ENCODE measurements around the gene GTF2A1. TPM values are rescaled to one million over a fixed set of nuclear protein-coding genes. Genes with fewer than 3 reads are reported as not detected.

Gene GTF2A1
- total RNA-seq, 1 donor from 2014 or later: 42.0 TPM

- TF ChIP-seq, protein P1, sequence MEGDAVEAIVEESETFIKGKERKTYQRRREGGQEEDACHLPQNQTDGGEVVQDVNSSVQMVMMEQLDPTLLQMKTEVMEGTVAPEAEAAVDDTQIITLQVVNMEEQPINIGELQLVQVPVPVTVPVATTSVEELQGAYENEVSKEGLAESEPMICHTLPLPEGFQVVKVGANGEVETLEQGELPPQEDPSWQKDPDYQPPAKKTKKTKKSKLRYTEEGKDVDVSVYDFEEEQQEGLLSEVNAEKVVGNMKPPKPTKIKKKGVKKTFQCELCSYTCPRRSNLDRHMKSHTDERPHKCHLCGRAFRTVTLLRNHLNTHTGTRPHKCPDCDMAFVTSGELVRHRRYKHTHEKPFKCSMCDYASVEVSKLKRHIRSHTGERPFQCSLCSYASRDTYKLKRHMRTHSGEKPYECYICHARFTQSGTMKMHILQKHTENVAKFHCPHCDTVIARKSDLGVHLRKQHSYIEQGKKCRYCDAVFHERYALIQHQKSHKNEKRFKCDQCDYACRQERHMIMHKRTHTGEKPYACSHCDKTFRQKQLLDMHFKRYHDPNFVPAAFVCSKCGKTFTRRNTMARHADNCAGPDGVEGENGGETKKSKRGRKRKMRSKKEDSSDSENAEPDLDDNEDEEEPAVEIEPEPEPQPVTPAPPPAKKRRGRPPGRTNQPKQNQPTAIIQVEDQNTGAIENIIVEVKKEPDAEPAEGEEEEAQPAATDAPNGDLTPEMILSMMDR (conservative IDR thresholded peaks at IDR 0.05): no peak
Measured at GRCh38 chr14:81147140-81147897, 73.4 kb downstream of the GTF2A1 start.

DNA sequence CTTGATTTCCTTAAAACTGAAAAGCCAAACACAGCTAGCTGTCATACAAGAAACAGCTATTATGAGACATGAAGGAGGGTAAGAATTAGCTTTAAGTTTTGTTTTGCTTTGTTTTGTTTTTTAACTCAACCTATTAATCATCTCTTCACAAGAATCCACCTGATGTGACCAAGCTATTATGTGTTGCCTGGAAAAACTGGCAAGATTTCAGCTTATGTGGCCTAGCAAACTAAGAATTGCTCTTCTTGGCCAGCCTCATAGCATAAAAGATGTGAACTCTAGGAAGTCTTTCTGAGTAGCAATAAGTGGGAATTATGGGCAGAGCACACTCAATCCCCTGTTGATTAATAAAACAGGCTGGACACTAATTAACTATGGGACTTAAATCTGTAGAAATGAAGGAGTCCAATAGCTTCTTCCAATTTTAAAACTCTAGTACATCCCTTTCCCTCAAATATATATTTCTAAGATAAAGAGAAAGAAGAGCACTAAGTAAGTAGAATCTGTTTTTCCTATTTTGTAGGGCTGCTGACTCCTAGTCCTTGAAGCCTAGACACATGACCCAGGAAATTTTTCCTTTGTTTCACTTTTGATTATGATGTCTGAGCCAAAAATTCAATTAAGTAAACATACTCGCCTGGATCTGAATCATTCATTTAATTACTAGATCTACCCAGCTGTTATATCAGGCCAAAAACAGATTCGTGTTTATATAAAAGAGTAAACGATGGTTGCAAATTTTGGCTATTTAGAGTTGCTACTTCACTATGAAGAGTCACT lies 75.7 kb downstream of the GTF2A1 start:
- TF ChIP-seq, protein P1 (conservative IDR thresholded peaks at IDR 0.05): no peak
- Mint-ChIP-seq H3K36me3 (ENCODE audit: low read depth) (no peaks in the 10 kb centered on the region), H3K9me3 (peaks cover 4% of the 10 kb centered on the region), H3K27me3 (ENCODE audit: low read depth) (no peaks in the 10 kb centered on the region), H3K27ac (ENCODE audit: unreplicated experiment) (no peak overlapping the region), H3K4me3 (no peak overlapping the region), H3K4me1 (peaks cover 4% of the 10 kb centered on the region)
- DNase-seq (ENCODE audit: low read depth, low spot score): no peak

More at GRCh38 chr14:81147140-81147897, 73.4 kb downstream of the GTF2A1 start:
- Mint-ChIP-seq H3K27ac (ENCODE audit: unreplicated experiment) (no peak overlapping the region), H3K4me3 (no peak overlapping the region), H3K9me3 (peaks cover 4% of the 10 kb centered on the region), H3K27me3 (ENCODE audit: low read depth) (no peaks in the 10 kb centered on the region), H3K4me1 (peaks cover 4% of the 10 kb centered on the region), H3K36me3 (ENCODE audit: low read depth) (no peaks in the 10 kb centered on the region)
- no peak for DNase-seq (ENCODE audit: low read depth, low spot score)

DNA sequence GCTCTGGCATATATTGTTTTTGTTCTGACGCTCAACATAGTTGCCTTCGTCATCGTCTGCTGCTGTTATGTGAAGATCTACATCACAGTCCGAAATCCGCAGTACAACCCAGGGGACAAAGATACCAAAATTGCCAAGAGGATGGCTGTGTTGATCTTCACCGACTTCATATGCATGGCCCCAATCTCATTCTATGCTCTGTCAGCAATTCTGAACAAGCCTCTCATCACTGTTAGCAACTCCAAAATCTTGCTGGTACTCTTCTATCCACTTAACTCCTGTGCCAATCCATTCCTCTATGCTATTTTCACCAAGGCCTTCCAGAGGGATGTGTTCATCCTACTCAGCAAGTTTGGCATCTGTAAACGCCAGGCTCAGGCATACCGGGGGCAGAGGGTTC lies 77.0 kb downstream of the GTF2A1 start:
- no peaks in the 10 kb centered on the region for H3K27me3 Mint-ChIP-seq (ENCODE audit: low read depth)

DNA sequence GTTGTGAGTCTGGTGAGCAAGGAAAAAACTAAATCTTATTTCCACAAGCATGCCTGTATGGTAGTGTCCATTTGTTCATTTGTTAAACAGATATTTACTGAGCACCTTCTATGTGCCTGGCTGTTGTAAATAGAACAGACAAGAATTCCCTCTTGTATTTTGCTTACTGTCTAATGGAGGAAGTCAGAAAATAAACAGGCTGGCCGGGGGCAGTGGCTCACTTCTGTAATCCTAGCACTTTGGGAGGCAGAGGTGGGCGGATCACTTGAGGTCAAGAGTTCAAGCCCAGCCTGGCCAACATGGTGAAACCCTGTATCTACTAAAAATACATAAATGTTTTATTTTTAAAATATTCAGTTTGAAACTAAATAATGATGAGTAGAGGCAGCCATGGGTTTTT lies 79.3 kb downstream of the GTF2A1 start:
- no peak overlapping the region for H3K27ac Mint-ChIP-seq (ENCODE audit: unreplicated experiment)
- H3K36me3 Mint-ChIP-seq (ENCODE audit: low read depth): no peaks in the 10 kb centered on the region
- no peaks in the 10 kb centered on the region for H3K27me3 Mint-ChIP-seq (ENCODE audit: low read depth)
- DNase-seq (ENCODE audit: low read depth, low spot score): no peak
- H3K4me1 Mint-ChIP-seq: no peaks in the 10 kb centered on the region
- TF ChIP-seq, protein P1 (conservative IDR thresholded peaks at IDR 0.05): no peak
- H3K4me3 Mint-ChIP-seq: no peak overlapping the region
- peaks cover 4% of the 10 kb centered on the region for H3K9me3 Mint-ChIP-seq

More for the DNA sequence above, 77.0 kb downstream of the GTF2A1 start:
- H3K27ac Mint-ChIP-seq (ENCODE audit: unreplicated experiment): no peak overlapping the region
- H3K4me3 Mint-ChIP-seq: no peak overlapping the region
- H3K36me3 Mint-ChIP-seq (ENCODE audit: low read depth): no peaks in the 10 kb centered on the region
- peaks cover 4% of the 10 kb centered on the region for H3K4me1 Mint-ChIP-seq
- peaks cover 4% of the 10 kb centered on the region for H3K9me3 Mint-ChIP-seq
- no peak for DNase-seq (ENCODE audit: low read depth, low spot score)
- TF ChIP-seq, protein P1 (conservative IDR thresholded peaks at IDR 0.05): no peak

DNA sequence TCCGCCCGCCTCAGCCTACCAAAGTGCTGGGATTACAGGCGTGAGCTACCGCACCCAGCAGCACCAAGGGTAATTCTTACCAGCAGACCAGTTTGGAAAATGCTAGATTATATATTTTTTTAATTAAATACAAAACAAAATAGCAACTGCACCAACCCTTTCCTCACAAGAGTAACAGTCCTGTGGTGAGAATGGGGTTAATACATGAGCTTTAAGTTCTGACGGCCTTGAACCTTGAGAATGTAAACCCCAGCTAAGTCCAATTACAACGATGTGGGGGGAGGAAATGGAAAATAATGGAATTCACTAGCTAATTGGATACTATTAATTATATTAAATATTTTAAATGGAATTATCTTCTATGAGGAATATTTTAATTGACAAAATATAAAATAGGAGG lies 82.3 kb downstream of the GTF2A1 start:
- TF ChIP-seq, protein P1 (conservative IDR thresholded peaks at IDR 0.05): no peak
- no peak for DNase-seq (ENCODE audit: low read depth, low spot score)
- no peaks in the 10 kb centered on the region for H3K36me3 Mint-ChIP-seq (ENCODE audit: low read depth)
- no peak overlapping the region for H3K4me3 Mint-ChIP-seq
- H3K9me3 Mint-ChIP-seq: peaks cover 3% of the 10 kb centered on the region
- no peaks in the 10 kb centered on the region for H3K27me3 Mint-ChIP-seq (ENCODE audit: low read depth)
- H3K4me1 Mint-ChIP-seq: no peaks in the 10 kb centered on the region
- H3K27ac Mint-ChIP-seq (ENCODE audit: unreplicated experiment): no peak overlapping the region

Data from neural crest cell (in vitro differentiated cells).